GM12873 (cell line): ENCODE measurements around the gene CXCR1.

ENCODE experiments used
- TF ChIP-seq, protein P1 (sequence below): IDR thresholded peaks from 2 replicates; pipeline ENCODE4 v1.5.1; 2012; ENCODE audit warnings: low read depth, mild to moderate bottlenecking, moderate library complexity, low read length, control low read depth; ENCODE audit not compliant: insufficient read depth; ENCODE audit errors: missing control alignments

Gene CXCR1

DNA sequence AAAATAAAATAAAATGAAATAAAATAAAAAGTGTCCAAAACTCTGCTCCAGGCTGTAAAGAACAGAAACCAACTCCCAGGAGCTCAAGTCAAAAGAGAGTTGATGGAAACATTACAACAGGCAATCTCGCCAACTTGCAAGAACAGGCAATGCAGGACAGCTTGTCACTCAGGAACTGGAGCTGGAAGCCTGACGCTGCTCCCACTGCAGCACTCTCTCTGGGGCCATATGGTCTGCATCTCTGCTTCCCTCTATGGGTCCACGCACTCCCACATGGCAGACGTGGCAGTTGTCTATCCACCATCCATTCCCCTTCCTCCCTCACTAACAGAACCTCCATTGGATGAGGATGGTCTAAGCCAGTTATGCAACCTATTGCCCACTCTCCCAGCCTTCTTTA, 26.9 kb upstream of the CXCR1 start:
- TF ChIP-seq, protein P1, sequence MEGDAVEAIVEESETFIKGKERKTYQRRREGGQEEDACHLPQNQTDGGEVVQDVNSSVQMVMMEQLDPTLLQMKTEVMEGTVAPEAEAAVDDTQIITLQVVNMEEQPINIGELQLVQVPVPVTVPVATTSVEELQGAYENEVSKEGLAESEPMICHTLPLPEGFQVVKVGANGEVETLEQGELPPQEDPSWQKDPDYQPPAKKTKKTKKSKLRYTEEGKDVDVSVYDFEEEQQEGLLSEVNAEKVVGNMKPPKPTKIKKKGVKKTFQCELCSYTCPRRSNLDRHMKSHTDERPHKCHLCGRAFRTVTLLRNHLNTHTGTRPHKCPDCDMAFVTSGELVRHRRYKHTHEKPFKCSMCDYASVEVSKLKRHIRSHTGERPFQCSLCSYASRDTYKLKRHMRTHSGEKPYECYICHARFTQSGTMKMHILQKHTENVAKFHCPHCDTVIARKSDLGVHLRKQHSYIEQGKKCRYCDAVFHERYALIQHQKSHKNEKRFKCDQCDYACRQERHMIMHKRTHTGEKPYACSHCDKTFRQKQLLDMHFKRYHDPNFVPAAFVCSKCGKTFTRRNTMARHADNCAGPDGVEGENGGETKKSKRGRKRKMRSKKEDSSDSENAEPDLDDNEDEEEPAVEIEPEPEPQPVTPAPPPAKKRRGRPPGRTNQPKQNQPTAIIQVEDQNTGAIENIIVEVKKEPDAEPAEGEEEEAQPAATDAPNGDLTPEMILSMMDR = no peak

DNA sequence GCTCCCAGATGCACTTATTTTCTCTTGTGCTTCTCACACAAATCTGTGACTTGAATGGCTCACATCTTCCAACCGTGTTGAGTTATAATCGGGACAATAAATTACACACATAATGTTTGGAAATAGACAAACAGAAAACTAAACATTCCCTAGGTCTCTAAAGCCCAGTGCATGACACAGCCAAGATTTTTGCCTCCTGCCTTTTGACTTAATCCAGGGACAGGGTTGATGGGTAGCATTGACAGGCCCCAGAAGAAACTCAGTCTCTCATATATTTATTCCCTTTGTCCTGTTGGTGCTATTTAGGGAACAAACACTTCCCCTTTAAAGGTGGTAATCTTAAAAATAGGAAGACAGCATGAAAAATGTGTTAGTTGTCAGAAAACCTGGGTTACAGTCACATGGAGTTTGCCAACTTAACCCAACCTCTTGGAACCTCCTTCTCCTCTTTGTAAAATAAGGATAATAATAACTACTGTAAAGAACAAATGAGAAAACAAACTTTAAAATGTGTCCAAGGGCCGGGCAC, 26.2 kb upstream of the CXCR1 start:
- TF ChIP-seq, protein P1 = no peak

DNA sequence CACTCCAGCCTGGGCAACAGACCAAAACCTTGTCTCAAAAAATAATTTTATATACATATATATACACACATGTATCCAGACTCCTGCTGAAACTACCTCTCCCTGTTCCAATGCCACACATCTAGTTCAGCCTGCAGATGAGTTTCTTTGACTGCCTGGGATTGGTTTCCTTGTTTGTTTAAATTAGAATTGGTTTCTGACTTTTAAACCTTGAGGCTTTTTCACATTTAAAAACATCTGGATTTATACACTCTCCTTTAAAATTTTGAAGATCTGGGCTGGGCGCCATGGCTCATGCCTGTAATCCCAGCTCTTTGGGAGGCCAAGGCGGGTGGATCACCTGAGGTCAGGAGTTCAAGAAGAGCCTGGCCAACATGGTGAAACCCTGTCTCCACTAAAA, 21.8 kb upstream of the CXCR1 start:
- TF ChIP-seq, protein P1 = no peak

DNA sequence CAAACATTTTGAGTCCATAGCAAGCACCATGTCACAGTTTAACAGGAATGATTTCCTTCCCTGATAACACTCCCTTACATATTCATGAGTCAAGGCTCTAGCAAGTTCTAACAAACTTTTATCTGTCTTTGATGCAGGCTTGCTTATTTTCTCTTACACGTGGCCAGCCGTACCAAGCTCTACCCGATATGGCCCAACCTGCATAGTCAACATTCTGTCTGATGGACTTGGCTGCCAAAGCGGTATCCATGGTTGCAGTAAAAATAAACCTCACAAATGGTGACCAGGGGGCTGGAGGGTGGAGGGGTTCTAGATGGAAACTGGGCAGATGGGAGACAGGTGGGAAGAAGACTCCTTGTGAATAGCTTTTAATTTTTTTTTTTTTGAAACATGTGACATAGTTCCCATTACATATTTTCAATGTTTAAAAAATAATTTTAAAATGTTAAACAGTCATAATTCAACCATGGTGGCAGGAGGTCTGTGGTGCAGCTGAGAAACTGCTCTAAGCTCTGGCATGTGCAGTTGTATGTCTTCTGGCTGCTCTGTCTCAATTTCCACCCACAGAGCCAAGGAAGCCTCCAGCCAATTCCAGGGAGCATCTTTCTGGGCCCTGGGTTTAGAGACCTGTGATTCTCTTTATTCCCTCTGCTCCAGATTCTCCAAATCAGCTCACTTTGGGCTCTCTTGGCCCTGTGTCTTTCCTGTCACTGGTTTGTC, 20.7 kb upstream of the CXCR1 start:
- TF ChIP-seq, protein P1 = no peak

DNA sequence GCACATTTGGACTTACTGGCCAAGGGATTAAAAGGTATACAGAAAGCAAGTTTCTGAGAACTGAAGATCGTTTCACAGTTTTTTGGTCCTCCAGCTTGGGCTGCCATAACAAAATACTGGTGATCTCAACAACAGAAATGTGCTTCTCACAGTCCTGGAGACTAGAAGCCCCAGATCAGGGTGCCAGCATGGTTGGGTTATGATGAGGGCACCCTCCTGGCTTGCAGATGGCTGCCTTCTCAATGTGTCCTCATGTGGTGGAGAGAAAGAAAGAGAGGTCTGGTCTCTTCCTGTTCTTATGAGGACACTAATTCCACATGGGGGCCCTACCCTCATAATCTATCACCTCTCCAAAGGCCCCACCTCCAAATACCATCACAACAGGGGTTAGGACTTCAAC, 20.1 kb upstream of the CXCR1 start:
- TF ChIP-seq, protein P1 = no peak

DNA sequence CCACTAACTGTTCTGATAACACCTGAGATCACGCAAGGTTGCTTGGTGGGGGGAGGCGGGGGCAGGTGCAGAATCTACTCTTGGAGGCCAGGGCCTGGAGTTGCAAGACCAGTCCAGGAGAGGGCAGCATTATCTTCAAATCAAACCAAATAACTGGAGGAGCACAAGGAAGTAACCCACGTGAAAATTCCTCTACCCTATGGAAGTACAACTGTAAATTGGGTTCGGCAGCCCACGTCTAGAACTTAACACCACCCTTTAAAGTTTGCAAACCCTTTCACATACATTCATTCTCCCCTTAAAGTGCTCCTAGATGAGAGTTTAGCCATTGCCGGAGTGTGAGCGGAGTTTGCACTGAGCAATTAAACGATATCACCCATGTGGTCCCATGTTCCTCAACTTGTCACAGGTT, 19.6 kb upstream of the CXCR1 start:
- TF ChIP-seq, protein P1 = peak; percentile 90

DNA sequence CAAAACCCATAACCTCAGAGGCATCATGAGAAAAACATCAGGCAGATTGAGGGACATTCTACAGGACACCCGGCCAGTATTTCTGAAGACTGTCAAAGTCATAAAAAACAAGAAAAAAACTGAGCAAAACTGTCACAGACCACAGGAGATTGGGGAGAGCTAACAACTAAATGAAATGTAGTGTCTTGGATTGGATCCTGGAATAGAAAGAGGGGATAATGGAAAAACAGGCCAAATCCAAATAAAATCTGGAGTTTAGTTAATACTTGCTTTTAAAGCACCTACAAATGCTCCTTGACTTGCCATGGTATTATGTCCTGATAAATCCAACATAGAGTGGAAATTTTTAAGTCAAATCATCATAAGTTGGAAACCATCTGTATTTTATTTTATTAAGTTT, 17.6 kb upstream of the CXCR1 start:
- TF ChIP-seq, protein P1 = no peak
